Measurements from ENCODE around the gene C1D.
"Not testable (repeated sequence)": the region's sequence is repeated elsewhere in the genome, so short reads cannot be mapped to it uniquely, and the experiment has no call there.

The C1D gene

DNA sequence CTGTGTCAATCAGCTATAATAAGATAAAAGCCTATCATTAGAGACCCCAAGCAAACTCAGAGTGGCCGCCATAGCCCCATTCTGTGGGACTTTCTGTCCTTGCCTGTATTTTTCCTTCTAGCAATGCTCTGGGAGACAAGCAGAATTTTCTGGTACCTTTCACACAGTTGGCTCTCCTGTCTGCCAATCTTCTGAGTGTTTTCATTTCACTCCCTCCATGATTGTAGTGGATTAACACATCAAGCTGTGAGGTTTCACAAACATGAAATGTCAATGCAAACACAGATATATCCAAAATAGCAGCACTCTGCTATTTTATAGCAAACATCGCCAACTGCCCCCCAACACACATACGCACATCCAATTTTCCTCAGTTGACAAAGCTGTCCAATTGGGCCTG, 64.9 kb downstream of the C1D start:
- TF ChIP-seq, protein P1, sequence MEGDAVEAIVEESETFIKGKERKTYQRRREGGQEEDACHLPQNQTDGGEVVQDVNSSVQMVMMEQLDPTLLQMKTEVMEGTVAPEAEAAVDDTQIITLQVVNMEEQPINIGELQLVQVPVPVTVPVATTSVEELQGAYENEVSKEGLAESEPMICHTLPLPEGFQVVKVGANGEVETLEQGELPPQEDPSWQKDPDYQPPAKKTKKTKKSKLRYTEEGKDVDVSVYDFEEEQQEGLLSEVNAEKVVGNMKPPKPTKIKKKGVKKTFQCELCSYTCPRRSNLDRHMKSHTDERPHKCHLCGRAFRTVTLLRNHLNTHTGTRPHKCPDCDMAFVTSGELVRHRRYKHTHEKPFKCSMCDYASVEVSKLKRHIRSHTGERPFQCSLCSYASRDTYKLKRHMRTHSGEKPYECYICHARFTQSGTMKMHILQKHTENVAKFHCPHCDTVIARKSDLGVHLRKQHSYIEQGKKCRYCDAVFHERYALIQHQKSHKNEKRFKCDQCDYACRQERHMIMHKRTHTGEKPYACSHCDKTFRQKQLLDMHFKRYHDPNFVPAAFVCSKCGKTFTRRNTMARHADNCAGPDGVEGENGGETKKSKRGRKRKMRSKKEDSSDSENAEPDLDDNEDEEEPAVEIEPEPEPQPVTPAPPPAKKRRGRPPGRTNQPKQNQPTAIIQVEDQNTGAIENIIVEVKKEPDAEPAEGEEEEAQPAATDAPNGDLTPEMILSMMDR (IDR thresholded peaks at IDR 0.05; ENCODE audit: extremely low read depth, insufficient read depth, missing control alignments) = no peak
- in situ Hi-C loops (cut with MboI; ENCODE audit: low pct_unique_long_range_greater_than_20kb, low sequenced_read_pairs, unreplicated experiment) = no loop called here
- DNase-seq (ENCODE audit: low spot score) = no peak

DNA sequence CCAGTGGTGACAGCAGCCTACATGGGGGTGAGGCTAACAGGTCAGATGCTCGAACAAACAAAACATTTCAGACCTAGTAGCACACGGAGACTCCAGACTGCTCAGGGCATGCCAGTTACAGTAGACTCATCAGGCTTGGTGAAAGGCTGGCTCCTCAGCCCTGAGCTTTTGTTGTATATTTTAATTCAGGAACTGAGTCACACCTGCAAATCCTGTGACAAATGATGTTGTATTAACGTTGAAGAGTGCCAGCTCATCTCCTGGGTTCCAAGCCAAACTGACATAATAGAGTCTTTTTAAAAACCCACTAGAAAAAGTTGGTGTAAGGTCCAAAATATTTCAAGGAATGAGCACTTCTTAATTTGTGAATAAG, 65.3 kb downstream of the C1D start:
- in situ Hi-C loops (cut with MboI; ENCODE audit: low pct_unique_long_range_greater_than_20kb, low sequenced_read_pairs, unreplicated experiment) = no loop called here

DNA sequence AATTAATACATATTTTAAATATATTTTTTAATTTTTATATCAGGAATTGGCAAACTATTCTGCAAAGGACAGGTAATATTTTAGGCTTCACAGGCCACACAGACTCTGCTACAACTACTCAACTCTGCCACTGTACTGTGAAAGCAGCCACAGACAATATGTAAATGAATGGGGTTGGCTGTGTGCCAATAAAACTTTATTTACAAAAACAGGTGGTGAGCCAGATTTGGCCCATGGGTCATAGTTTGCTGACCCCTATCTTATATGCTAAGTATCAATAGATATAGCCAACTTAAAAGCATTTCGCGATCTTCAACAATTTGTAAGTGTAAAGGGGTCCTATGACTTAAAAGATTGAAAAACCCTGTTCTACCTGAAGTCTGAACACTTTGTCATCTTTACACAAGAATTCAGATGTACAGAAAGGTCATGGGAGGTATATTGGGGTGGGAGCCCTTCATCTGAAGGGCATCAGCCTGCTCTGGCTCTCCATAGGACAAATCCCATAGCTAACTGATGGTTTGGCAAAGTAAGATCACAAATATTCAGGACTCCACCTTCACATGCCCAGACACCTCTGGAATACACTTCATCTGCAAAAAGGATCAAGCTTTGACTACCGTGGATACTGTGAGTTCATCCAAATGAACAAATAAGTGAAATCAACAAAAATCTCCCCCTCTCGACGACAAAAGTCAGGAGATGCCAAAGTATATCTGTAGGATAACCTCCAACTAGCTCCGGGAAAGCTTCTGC, 65.9 kb downstream of the C1D start:
- TF ChIP-seq, protein P1 (IDR thresholded peaks at IDR 0.05; ENCODE audit: extremely low read depth, insufficient read depth, missing control alignments) = no peak
- DNase-seq (ENCODE audit: low spot score) = no peak
- in situ Hi-C loops (cut with MboI; ENCODE audit: low pct_unique_long_range_greater_than_20kb, low sequenced_read_pairs, unreplicated experiment) = no loop called here

More for the DNA sequence above, 65.3 kb downstream of the C1D start:
- no peak for DNase-seq (ENCODE audit: low spot score)
- TF ChIP-seq, protein P1 (IDR thresholded peaks at IDR 0.05; ENCODE audit: extremely low read depth, insufficient read depth, missing control alignments) = no peak

DNA sequence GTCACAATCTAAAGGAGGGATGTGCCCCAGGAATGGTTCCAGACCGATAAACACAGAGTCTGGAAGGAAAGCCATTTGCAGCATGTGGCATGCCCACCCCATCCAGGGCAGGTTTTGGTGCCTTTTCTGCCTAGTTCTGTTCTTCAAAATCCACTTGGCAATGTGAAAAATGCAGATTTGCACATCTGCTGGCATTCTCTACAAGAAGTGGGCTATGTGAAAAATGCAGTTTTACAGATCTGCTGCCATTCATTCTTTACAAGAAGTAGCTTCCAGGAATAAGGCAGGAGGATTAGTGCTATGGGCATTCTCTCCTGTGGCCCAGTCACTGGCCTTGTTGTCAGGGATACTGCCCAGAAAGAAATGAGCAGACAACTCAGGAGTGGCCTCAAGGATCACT, 68.1 kb downstream of the C1D start:
- TF ChIP-seq, protein P1 (IDR thresholded peaks at IDR 0.05; ENCODE audit: extremely low read depth, insufficient read depth, missing control alignments) = no peak
- in situ Hi-C loops (cut with MboI; ENCODE audit: low pct_unique_long_range_greater_than_20kb, low sequenced_read_pairs, unreplicated experiment) = no loop called here
- no peak for DNase-seq (ENCODE audit: low spot score)

DNA sequence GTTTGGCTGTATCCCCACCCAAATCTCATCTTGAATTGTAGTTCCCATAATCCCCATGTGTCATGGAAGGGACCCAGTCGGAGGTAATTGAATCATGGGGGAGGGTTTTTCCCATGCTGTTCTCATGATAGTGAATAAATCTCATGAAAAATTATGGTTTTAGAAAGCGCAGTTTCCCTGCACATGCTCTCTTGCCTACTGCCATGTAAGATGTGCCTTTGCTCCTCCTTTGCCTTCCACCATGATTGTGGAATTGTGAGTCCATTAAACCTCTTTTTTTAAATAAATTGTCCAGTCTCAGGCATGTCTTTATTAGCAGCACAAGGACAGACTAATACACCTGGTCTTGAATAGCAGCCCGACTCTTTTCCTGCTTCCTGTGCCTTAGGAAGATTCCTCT, 68.7 kb downstream of the C1D start:
- in situ Hi-C loops (cut with MboI; ENCODE audit: low pct_unique_long_range_greater_than_20kb, low sequenced_read_pairs, unreplicated experiment) = not testable (repeated sequence)

DNA sequence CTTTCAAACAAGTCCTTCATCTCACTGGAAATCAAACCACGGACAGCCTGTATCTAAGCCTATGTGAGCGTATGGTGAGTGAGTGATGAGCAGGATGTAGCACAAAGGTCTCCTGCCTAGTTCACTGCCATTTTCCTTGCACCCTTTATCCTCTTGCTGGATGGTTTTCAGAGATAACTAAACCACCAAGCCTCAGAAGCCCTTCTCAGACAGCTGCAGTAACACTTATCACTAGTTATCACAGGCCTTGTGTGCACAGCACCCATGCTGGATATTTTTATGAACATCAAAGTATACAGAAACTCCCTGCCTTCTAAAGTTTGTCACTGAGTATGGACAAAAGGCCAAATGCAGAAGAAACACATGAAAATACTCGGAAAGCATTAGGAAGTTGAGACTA, 69.5 kb downstream of the C1D start:
- TF ChIP-seq, protein P1 (IDR thresholded peaks at IDR 0.05; ENCODE audit: extremely low read depth, insufficient read depth, missing control alignments) = no peak
- DNase-seq (ENCODE audit: low spot score) = no peak
- in situ Hi-C loops (cut with MboI; ENCODE audit: low pct_unique_long_range_greater_than_20kb, low sequenced_read_pairs, unreplicated experiment) = no loop called here

More for the DNA sequence above, 68.7 kb downstream of the C1D start:
- DNase-seq (ENCODE audit: low spot score) = not testable (repeated sequence)

DNA sequence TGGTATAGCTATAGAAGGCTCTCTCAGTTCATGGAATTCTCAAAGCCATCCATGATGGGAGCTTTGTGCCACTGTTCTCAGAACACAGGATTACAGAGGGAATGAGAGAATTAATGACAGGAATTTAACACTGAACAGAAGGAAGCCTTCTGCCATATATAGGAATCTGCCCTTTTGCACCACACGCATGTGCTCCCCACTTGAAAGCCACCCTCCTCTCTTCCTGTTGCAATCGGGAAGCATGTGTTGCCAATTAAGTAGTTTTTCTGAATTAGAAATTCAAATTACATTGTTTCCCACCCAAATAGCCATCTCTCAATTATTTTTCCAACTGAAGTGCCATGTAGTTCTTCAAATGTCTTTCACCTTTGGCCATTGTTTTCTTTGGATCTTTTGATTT, 71.3 kb downstream of the C1D start:
- in situ Hi-C loops (cut with MboI; ENCODE audit: low pct_unique_long_range_greater_than_20kb, low sequenced_read_pairs, unreplicated experiment) = no loop called here

More for the DNA sequence above, 71.3 kb downstream of the C1D start:
- TF ChIP-seq, protein P1 (IDR thresholded peaks at IDR 0.05; ENCODE audit: extremely low read depth, insufficient read depth, missing control alignments) = no peak
- DNase-seq (ENCODE audit: low spot score) = no peak
